IMR-90 (cell line): Measurements from ENCODE around the gene RTN1.

ENCODE experiments used
- POLR2A ChIP-seq: IDR thresholded peaks from 2 replicates; pipeline ENCODE4 v1.6.1; 2012; ENCODE audit warnings: mild to moderate bottlenecking, low read depth, low read length
- RAD21 ChIP-seq: IDR thresholded peaks from 2 replicates; pipeline ENCODE4 v1.6.1; 2012; ENCODE audit warnings: low read length, improper control_type of control experiment
- RCOR1 ChIP-seq: IDR thresholded peaks from 2 replicates; pipeline ENCODE4 v1.6.1; 2012; ENCODE audit warnings: mild to moderate bottlenecking, low read length, improper control_type of control experiment; ENCODE audit not compliant: insufficient replicate concordance
- RFX5 ChIP-seq: IDR thresholded peaks from 2 replicates; pipeline ENCODE4 v1.8.0; 2012; ENCODE audit warnings: low read depth, mild to moderate bottlenecking, low read length, moderate library complexity
- TF ChIP-seq, protein P1 (sequence below): conservative IDR thresholded peaks from 2 replicates; pipeline ENCODE4 v1.5.1; 2012; ENCODE audit warnings: mild to moderate bottlenecking, low read depth, low read length, improper control_type of control experiment

- TF ChIP-seq, protein P1, sequence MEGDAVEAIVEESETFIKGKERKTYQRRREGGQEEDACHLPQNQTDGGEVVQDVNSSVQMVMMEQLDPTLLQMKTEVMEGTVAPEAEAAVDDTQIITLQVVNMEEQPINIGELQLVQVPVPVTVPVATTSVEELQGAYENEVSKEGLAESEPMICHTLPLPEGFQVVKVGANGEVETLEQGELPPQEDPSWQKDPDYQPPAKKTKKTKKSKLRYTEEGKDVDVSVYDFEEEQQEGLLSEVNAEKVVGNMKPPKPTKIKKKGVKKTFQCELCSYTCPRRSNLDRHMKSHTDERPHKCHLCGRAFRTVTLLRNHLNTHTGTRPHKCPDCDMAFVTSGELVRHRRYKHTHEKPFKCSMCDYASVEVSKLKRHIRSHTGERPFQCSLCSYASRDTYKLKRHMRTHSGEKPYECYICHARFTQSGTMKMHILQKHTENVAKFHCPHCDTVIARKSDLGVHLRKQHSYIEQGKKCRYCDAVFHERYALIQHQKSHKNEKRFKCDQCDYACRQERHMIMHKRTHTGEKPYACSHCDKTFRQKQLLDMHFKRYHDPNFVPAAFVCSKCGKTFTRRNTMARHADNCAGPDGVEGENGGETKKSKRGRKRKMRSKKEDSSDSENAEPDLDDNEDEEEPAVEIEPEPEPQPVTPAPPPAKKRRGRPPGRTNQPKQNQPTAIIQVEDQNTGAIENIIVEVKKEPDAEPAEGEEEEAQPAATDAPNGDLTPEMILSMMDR: no peak
- TF ChIP-seq RFX5 (no peak), RCOR1 (no peak), POLR2A (no peak), RAD21 (no peak)
Observed at GRCh38 chr14:59698793-59699192, 171.8 kb downstream of the RTN1 start.
